ENCODE results near the gene TMEM131. TPM values are rescaled to one million over a fixed set of nuclear protein-coding genes. Genes with fewer than 3 reads are reported as not detected.

Gene TMEM131
- total RNA-seq, 1 donor from 2014 or later: 31.4 TPM

DNA sequence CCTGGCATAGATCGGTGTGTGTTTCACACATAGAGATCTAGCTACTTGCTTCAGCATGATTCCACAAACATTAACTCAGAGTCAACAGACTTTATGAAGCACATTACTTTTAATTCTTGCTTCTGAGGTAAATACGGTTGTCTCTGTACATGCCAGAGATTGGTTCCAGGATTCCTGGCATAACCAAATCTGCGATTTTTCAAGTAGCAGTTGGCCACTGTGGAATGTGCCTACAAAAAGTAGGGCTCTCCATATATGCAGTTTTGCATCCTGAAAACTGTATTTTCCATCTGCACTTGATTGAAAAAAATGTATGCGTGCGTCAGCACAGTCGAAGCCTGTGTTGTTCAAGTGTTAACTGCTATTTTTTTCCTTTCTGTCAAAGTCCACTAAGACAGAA is 197.3 kb downstream of the TMEM131 start:
- Mint-ChIP-seq H3K9me3 (ENCODE audit: low read depth) (no peaks in the 10 kb centered on the region), H3K27ac (ENCODE audit: unreplicated experiment) (no peak overlapping the region), H3K27me3 (ENCODE audit: low read depth) (no peaks in the 10 kb centered on the region), H3K36me3 (ENCODE audit: low read depth) (peaks cover 8% of the 10 kb centered on the region), H3K4me3 (ENCODE audit: unreplicated experiment) (no peak overlapping the region), H3K4me1 (ENCODE audit: low read depth) (no peaks in the 10 kb centered on the region)
- TF ChIP-seq, protein P1, sequence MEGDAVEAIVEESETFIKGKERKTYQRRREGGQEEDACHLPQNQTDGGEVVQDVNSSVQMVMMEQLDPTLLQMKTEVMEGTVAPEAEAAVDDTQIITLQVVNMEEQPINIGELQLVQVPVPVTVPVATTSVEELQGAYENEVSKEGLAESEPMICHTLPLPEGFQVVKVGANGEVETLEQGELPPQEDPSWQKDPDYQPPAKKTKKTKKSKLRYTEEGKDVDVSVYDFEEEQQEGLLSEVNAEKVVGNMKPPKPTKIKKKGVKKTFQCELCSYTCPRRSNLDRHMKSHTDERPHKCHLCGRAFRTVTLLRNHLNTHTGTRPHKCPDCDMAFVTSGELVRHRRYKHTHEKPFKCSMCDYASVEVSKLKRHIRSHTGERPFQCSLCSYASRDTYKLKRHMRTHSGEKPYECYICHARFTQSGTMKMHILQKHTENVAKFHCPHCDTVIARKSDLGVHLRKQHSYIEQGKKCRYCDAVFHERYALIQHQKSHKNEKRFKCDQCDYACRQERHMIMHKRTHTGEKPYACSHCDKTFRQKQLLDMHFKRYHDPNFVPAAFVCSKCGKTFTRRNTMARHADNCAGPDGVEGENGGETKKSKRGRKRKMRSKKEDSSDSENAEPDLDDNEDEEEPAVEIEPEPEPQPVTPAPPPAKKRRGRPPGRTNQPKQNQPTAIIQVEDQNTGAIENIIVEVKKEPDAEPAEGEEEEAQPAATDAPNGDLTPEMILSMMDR (IDR thresholded peaks at IDR 0.05): no peak
- DNase-seq (ENCODE audit: low spot score): no peak

DNA sequence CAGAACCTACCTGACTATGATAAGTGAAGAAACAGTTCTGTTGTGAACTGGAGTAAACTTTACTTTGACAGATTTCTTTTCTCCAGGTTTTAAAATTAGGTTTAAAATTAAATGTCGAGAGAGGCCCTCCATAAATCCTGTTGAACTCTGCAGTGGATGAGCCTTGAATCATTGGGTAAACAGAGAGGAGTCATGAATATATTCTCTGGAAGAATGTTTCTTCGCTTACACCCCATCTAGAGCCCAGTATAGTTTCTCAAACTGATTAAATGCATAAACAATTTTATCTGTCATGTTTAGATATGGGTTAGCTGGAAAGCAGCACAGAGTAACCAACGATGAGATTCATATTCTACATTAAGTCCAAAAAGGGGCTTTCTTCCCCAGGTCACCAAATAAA is 198.4 kb downstream of the TMEM131 start:
- H3K27me3 Mint-ChIP-seq (ENCODE audit: low read depth): no peaks in the 10 kb centered on the region
- H3K36me3 Mint-ChIP-seq (ENCODE audit: low read depth): peaks cover 14% of the 10 kb centered on the region
- no peak overlapping the region for H3K27ac Mint-ChIP-seq (ENCODE audit: unreplicated experiment)
- H3K9me3 Mint-ChIP-seq (ENCODE audit: low read depth): no peaks in the 10 kb centered on the region
- no peak overlapping the region for H3K4me3 Mint-ChIP-seq (ENCODE audit: unreplicated experiment)
- TF ChIP-seq, protein P1 (IDR thresholded peaks at IDR 0.05): no peak
- H3K4me1 Mint-ChIP-seq (ENCODE audit: low read depth): no peaks in the 10 kb centered on the region
- DNase-seq (ENCODE audit: low spot score): no peak

DNA sequence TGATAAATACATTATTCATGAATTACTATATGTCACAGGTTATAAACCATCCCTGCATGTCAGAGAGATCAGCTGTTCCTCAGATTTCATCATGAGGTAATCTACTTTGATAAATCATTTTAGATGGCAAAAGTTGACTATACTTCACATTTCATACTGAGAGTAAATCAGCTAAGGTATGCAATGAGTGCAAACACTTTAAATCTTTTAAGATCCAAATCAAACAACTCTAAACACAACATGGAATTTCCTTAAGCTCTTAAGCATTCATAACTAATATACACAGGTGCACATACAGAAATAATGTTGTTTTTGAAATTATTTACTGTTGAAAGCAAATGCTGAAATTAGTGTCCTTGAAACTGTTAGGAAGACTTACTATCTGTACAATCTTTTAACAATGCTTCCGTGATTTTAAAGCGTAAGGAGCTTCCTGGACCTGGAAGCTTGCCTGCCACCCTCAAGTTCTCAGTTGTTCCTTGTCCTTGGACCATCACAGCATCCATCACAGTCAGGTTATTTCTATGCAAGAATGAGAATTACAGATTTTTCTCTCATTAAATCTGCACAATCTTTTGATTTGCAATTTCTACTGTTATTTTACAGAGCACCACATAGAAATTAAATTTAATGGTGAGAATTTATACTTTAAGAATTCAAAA is 199.2 kb downstream of the TMEM131 start:
- peaks cover 14% of the 10 kb centered on the region for H3K36me3 Mint-ChIP-seq (ENCODE audit: low read depth)
- H3K27me3 Mint-ChIP-seq (ENCODE audit: low read depth): no peaks in the 10 kb centered on the region
- no peak for DNase-seq (ENCODE audit: low spot score)
- no peak overlapping the region for H3K4me3 Mint-ChIP-seq (ENCODE audit: unreplicated experiment)
- TF ChIP-seq, protein P1 (IDR thresholded peaks at IDR 0.05): no peak
- H3K4me1 Mint-ChIP-seq (ENCODE audit: low read depth): no peaks in the 10 kb centered on the region
- H3K27ac Mint-ChIP-seq (ENCODE audit: unreplicated experiment): no peak overlapping the region
- H3K9me3 Mint-ChIP-seq (ENCODE audit: low read depth): no peaks in the 10 kb centered on the region

DNA sequence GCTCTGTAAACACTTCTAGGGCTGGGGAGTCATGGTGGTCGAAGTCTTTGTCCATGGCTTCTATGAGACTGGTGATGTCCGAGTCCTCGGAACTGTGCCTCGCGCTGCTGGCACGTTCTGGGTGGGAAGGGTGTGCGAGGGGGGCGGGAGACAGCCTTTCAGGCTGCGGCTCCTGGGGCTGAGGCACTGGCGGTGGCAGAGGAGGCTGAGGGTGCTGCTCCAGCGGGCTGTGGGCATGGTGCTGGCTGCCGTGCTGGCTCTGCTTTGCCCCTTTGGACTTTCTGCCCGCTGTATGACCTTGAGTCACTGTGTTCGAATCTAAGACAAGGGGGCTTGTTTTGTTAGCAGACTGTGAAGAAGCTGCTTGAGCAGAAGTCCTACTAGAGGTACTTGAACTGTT is 203.3 kb downstream of the TMEM131 start:
- DNase-seq (ENCODE audit: low spot score): no peak
- Mint-ChIP-seq H3K36me3 (ENCODE audit: low read depth) (peaks cover 21% of the 10 kb centered on the region), H3K9me3 (ENCODE audit: low read depth) (no peaks in the 10 kb centered on the region), H3K4me1 (ENCODE audit: low read depth) (no peaks in the 10 kb centered on the region), H3K27me3 (ENCODE audit: low read depth) (no peaks in the 10 kb centered on the region), H3K4me3 (ENCODE audit: unreplicated experiment) (no peak overlapping the region), H3K27ac (ENCODE audit: unreplicated experiment) (no peak overlapping the region)
- TF ChIP-seq, protein P1 (IDR thresholded peaks at IDR 0.05): no peak

DNA sequence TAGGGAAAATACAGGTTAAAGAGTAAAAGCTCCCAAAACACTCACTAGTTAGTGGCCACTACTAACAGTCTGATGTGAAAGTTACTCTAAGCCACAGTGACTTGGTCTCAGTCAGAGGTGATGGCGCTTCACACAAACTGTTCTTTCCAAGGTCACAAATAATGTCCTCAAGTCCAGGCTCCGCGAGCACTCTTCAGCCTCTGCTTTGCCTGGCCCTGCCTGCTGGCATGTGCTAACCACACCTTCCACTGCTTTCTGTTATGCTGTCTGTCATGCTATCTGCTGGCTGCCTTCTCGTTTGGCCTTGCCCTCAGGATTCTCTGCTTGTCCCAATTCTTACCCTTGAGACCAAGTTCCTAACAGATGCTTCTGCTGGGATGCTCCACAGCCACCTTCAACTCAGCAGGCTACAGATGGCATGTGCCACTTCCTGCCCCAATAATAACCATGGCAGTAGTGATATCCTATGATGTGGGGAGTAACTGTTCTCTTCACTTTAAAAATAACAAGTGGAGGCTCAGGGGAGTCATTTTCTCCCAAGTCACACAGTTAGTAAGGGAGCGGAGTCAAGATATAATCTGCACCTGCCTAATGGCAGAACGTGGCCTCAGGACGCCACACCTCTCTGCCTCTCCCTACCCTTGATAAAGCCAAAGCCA is 206.6 kb downstream of the TMEM131 start:
- H3K4me1 Mint-ChIP-seq (ENCODE audit: low read depth): no peaks in the 10 kb centered on the region
- H3K4me3 Mint-ChIP-seq (ENCODE audit: unreplicated experiment): no peak overlapping the region
- no peak overlapping the region for H3K27ac Mint-ChIP-seq (ENCODE audit: unreplicated experiment)
- no peak for DNase-seq (ENCODE audit: low spot score)
- no peaks in the 10 kb centered on the region for H3K9me3 Mint-ChIP-seq (ENCODE audit: low read depth)
- H3K36me3 Mint-ChIP-seq (ENCODE audit: low read depth): peaks cover 23% of the 10 kb centered on the region
- no peaks in the 10 kb centered on the region for H3K27me3 Mint-ChIP-seq (ENCODE audit: low read depth)
- TF ChIP-seq, protein P1 (IDR thresholded peaks at IDR 0.05): no peak

Measured in chondrocyte (in vitro differentiated cells).